Mesenchymal stem cell (in vitro differentiated cells and primary cell): ENCODE results near the gene CBARP.

Source experiments
- DNase-seq: peaks from one replicate; pipeline ENCODE4 v3.0.0-alpha.2; 2013
- H2AFZ ChIP-seq: one replicate; pipeline ENCODE4 v1.6.1; 2013; ENCODE audit warnings: low read depth, mild to moderate bottlenecking, control low read depth, inconsistent platforms, low read length, moderate library complexity
- H2AK5ac ChIP-seq: 2 replicates; pipeline ENCODE4 v1.6.1; 2013; ENCODE audit warnings: low read length, moderate library complexity, mild to moderate bottlenecking, inconsistent platforms; ENCODE audit not compliant: severe bottlenecking
- H2BK120ac ChIP-seq: one replicate; pipeline ENCODE4 v1.6.1; 2013; ENCODE audit warnings: low read depth, mild to moderate bottlenecking, inconsistent platforms, low read length, moderate library complexity
- H2BK12ac ChIP-seq, 2 experiments: one replicate each; pipeline ENCODE4 v1.6.1; 2013; ENCODE audit warnings: inconsistent platforms in 2 of 2, low read length in 2 of 2, mild to moderate bottlenecking in 2 of 2, moderate library complexity in 2 of 2, control low read depth in 1 of 2
- H2BK15ac ChIP-seq: one replicate; pipeline ENCODE4 v1.6.1; 2013; ENCODE audit warnings: mild to moderate bottlenecking, low read depth, inconsistent platforms; ENCODE audit not compliant: poor library complexity, severe bottlenecking
- H2BK5ac ChIP-seq: 2 replicates; pipeline ENCODE4 v1.6.1; 2013; ENCODE audit warnings: low read depth, mild to moderate bottlenecking, low read length, control low read depth, inconsistent platforms; ENCODE audit not compliant: poor library complexity, severe bottlenecking
- H3K14ac ChIP-seq, 2 experiments: one replicate each; pipeline ENCODE4 v1.6.1; 2013; ENCODE audit warnings: inconsistent platforms in 2 of 2, low read length in 2 of 2, control low read depth in 1 of 2, mild to moderate bottlenecking in 1 of 2, moderate library complexity in 1 of 2
- H3K18ac ChIP-seq, 2 experiments: one replicate each; pipeline ENCODE4 v1.6.1; 2013; ENCODE audit warnings: inconsistent platforms in 2 of 2, low read length in 2 of 2, control low read depth in 1 of 2, low read depth in 1 of 2, mild to moderate bottlenecking in 1 of 2
- H3K23ac ChIP-seq, 2 experiments: one replicate each; pipeline ENCODE4 v1.6.1; 2013; ENCODE audit warnings: inconsistent platforms in 2 of 2, low read length in 2 of 2, mild to moderate bottlenecking in 2 of 2, moderate library complexity in 2 of 2, control low read depth in 1 of 2
- H3K27ac ChIP-seq: 2 replicates; pipeline ENCODE4 v1.5.1; 2013; ENCODE audit warnings: mild to moderate bottlenecking, moderate library complexity, low read length, control low read depth, inconsistent platforms; ENCODE audit not compliant: poor library complexity, severe bottlenecking
- H3K27me3 ChIP-seq, 2 experiments: 2 replicates each; pipeline versions ENCODE4 v1.6.1 to v1.7.0; 2013; ENCODE audit warnings: low read length in 2 of 2, mild to moderate bottlenecking in 2 of 2, moderate library complexity in 2 of 2, control low read depth in 1 of 2, inconsistent platforms in 1 of 2; ENCODE audit not compliant: control insufficient read depth in 1 of 2, insufficient read depth in 1 of 2
- H3K36me3 ChIP-seq, 2 experiments: 2 replicates each; pipeline versions ENCODE4 v1.6.1 to v1.7.0; 2013; ENCODE audit warnings: low read length in 2 of 2, control low read depth in 1 of 2, inconsistent platforms in 1 of 2, low read depth in 1 of 2, mild to moderate bottlenecking in 1 of 2; ENCODE audit not compliant: insufficient read depth in 2 of 2, control insufficient read depth in 1 of 2
- H3K4ac ChIP-seq, 2 experiments: one replicate each; pipeline ENCODE4 v1.6.1; 2013; ENCODE audit warnings: inconsistent platforms in 2 of 2, low read length in 2 of 2, mild to moderate bottlenecking in 2 of 2, moderate library complexity in 2 of 2, control low read depth in 1 of 2, low read depth in 1 of 2
- H3K4me1 ChIP-seq: 2 replicates; pipeline ENCODE4 v1.6.1; 2013; ENCODE audit warnings: low read depth, low read length, control low read depth; ENCODE audit not compliant: control insufficient read depth, insufficient read depth
- H3K4me2 ChIP-seq: 2 replicates; pipeline ENCODE4 v1.6.1; 2013; ENCODE audit warnings: low read length, mild to moderate bottlenecking, inconsistent platforms; ENCODE audit not compliant: poor library complexity, severe bottlenecking
- H3K4me3 ChIP-seq, 2 experiments: 2 replicates each; pipeline versions ENCODE4 v1.5.1 to v1.7.0; 2013; ENCODE audit warnings: low read length in 2 of 2, mild to moderate bottlenecking in 2 of 2, control low read depth in 1 of 2, low read depth in 1 of 2; ENCODE audit not compliant: insufficient read depth in 1 of 2
- H3K79me1 ChIP-seq: replicated peaks from 2 replicates; pipeline ENCODE4 v1.6.1; 2013; ENCODE audit warnings: mild to moderate bottlenecking, control low read depth, low read length, inconsistent platforms; ENCODE audit not compliant: poor library complexity, severe bottlenecking
- H3K9ac ChIP-seq: 2 replicates; pipeline ENCODE4 v1.7.0; 2013; ENCODE audit warnings: mild to moderate bottlenecking, low read length, moderate library complexity
- H3K9me3 ChIP-seq: 2 replicates; pipeline ENCODE4 v1.7.0; 2013; ENCODE audit warnings: mild to moderate bottlenecking, low read length; ENCODE audit not compliant: control insufficient read depth
- H4K8ac ChIP-seq: one replicate; pipeline ENCODE4 v1.6.1; 2013; ENCODE audit warnings: inconsistent platforms, mild to moderate bottlenecking, low read length, moderate library complexity
- H4K91ac ChIP-seq: one replicate; pipeline ENCODE4 v1.6.1; 2013; ENCODE audit warnings: mild to moderate bottlenecking, low read length, inconsistent platforms
- WGBS: methylation state at CpG from one replicate; pipeline ENCODE4 v1.1.7; 2013; ENCODE audit warnings: mixed read lengths; 5-methylcytosine and 5-hydroxymethylcytosine counted together

Gene CBARP

GRCh38 chr19:1267477-1268225 is 29.8 kb upstream of the CBARP start:
- Histone ChIP-seq H3K18ac (peak overlapping the region; percentile 9 to 70), H3K79me1 (peaks cover 8% of the 10 kb centered on the region), H3K36me3 (peaks cover 20 to 31% of the 10 kb centered on the region in 2 experiments), H3K14ac (no peak overlapping the region), H4K91ac (no peak overlapping the region), H3K4ac (peak overlapping the region; percentile 9 to 85), H3K23ac (peak overlapping the region in 1 of 2 experiments; percentile 68), H3K27me3 (no peaks in the 10 kb centered on the region), H3K27ac (no peak overlapping the region), H2BK15ac (peak overlapping the region; percentile 88), H4K8ac (no peak overlapping the region), H2AFZ (no peak overlapping the region), H3K4me2 (peak overlapping the region; percentile 91), H2AK5ac (no peak overlapping the region), H2BK12ac (peak overlapping the region; percentile 40 to 87), H3K9me3 (no peaks in the 10 kb centered on the region), H3K4me3 (peak overlapping the region in 1 of 2 experiments; percentile 86), H3K4me1 (peaks cover 68% of the 10 kb centered on the region), H2BK5ac (peak overlapping the region; percentile 4), H3K9ac (peak overlapping the region; percentile 86), H2BK120ac (peak overlapping the region; percentile 83)
- DNase-seq: peak; percentile 75
- WGBS: 42% methylated on average over 30 of the region's 35 CpGs

- Histone ChIP-seq H3K4ac (peak overlapping the region in 1 of 2 experiments; percentile 76), H3K23ac (peak overlapping the region in 1 of 2 experiments; percentile 85), H3K9me3 (no peaks in the 10 kb centered on the region), H3K27ac (no peak overlapping the region), H2BK15ac (peak overlapping the region; percentile 67), H2BK12ac (peak overlapping the region in 1 of 2 experiments; percentile 99), H4K8ac (peak overlapping the region; percentile 4), H2AFZ (no peak overlapping the region), H2BK5ac (no peak overlapping the region), H3K18ac (peak overlapping the region in 1 of 2 experiments; percentile 97), H2AK5ac (no peak overlapping the region), H3K4me2 (peak overlapping the region; percentile 91), H3K9ac (peak overlapping the region; percentile 86), H3K27me3 (no peaks in the 10 kb centered on the region), H3K14ac (peak overlapping the region in 1 of 2 experiments; percentile 66), H3K79me1 (peaks cover 8% of the 10 kb centered on the region), H3K36me3 (peaks cover 13 to 25% of the 10 kb centered on the region in 2 experiments), H4K91ac (peak overlapping the region; percentile 86), H3K4me3 (peak overlapping the region; percentile 62 to 86), H3K4me1 (peaks cover 72% of the 10 kb centered on the region), H2BK120ac (no peak overlapping the region)
- no peak for DNase-seq
- WGBS: 3% methylated on average over 55 of the region's 59 CpGs
These were observed 29.2 kb upstream of the CBARP start for GRCh38 chr19:1266916-1267476.

GRCh38 chr19:1266129-1266915 is 28.5 kb upstream of the CBARP start:
- DNase-seq: peak; percentile 92
- H4K91ac ChIP-seq: peak overlapping the region; percentile 97
- no peak overlapping the region for H2AK5ac ChIP-seq
- peak overlapping the region; percentile 61 to 92 for H3K4ac ChIP-seq
- H3K4me3 ChIP-seq: peak overlapping the region; percentile 62 to 86
- H4K8ac ChIP-seq: peak overlapping the region; percentile 95
- H3K4me1 ChIP-seq: peaks cover 72% of the 10 kb centered on the region
- peak overlapping the region; percentile 57 for H2BK5ac ChIP-seq
- H3K14ac ChIP-seq: peak overlapping the region in 1 of 2 experiments; percentile 94
- peak overlapping the region; percentile 67 for H2BK15ac ChIP-seq
- peak overlapping the region; percentile 65 to 99 for H2BK12ac ChIP-seq
- H3K27ac ChIP-seq: peak overlapping the region; percentile 77
- peak overlapping the region; percentile 86 for H3K9ac ChIP-seq
- H3K9me3 ChIP-seq: no peaks in the 10 kb centered on the region
- H3K4me2 ChIP-seq: peak overlapping the region; percentile 91
- H3K23ac ChIP-seq: peak overlapping the region in 1 of 2 experiments; percentile 20
- peak overlapping the region; percentile 18 for H2AFZ ChIP-seq
- H3K27me3 ChIP-seq: no peaks in the 10 kb centered on the region
- peaks cover 8% of the 10 kb centered on the region for H3K79me1 ChIP-seq
- peaks cover 7 to 18% of the 10 kb centered on the region in 2 experiments for H3K36me3 ChIP-seq
- WGBS: under 1% methylated on average over 66 of the region's 84 CpGs
- peak overlapping the region; percentile 80 for H2BK120ac ChIP-seq
- H3K18ac ChIP-seq: peak overlapping the region; percentile 90 to 97
